Stimulated activated CD4-positive, alpha-beta T cell treated with anti-CD3 and anti-CD28 coated beads, TNF-alpha, amount 100 ng/mL, for 24 hours (primary cell): ENCODE results near the gene DEAF1.
A peak's percentile ranks its signal among the peaks of the same experiment; 100 is the strongest.
"Not testable (repeated sequence)": the region's sequence is repeated elsewhere in the genome, so short reads cannot be mapped to it uniquely, and the experiment has no call there.

Experiments used
- DNase-seq, 3 experiments: peaks; one replicate each; pipeline ENCODE4 v3.0.0-alpha.2; 2020; ENCODE audit warnings: low read depth in 3 of 3

The DEAF1 gene

GRCh38 chr11:694563-695287, at the start of gene DEAF1:
Gene DEAF1 (minus strand): TSS chr11:695222. CDS start chr11:695047, 175 bp downstream.
- DNase-seq, result peak; percentile 99

DNA sequence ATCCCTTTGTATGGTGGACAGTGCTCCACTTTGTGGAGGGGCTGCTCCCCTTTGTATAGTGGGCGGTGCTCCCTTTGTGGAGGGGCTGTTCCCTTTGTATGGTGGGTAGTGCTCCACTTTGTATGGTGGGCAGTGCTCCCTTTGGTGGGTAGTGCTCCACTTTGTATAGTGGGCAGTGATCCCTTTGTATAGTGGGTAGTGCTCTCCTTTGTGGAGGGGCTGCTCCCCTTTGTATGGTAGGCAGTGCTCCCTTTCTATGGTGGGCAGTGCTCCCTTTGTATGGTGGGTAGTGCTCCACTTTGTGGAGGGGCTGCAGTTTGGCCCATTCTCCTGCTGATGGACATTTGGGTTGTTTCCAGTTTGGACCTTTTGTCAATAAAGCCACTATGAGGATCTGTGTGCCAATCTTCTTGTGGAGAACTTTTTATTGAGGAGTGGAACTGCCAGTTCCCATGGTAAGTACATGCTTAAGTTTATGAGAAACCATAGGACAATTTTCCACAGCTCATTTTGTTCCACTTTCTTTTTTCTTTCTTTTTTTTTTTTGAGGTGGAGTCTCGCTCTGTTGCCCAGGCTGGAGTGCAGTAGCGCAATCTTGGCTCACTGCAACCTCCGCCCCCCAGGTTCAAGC, 47.7 kb upstream of the DEAF1 start:
- DNase-seq, result no peak

GRCh38 chr11:742156-742546, 47.1 kb upstream of the DEAF1 start:
- DNase-seq, result no peak

- not testable (repeated sequence) for DNase-seq
Observed at GRCh38 chr11:737899-738298, 42.9 kb upstream of the DEAF1 start.

DNA sequence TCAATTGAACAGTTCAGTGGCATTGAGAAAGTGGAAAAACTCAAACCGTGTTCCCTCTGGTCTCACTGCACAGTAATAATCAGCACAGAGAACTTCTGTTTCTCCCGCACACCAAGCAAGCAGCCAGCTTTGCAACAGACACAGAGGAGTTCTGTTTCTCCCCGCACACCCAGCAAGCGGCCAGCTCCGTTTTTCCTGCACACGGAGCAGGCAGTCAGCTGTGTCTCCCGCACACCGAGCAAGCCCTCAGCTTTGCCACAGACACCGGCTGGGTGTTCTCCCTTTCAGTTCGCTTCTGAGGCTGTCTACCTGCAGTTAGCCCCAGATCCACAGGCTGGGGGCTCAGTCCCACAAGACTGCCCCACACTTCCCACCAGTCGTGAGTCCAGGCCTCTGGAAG, 42.3 kb upstream of the DEAF1 start:
- DNase-seq, result no peak

- not testable (repeated sequence) for DNase-seq
Observed at GRCh38 chr11:734541-734940, 39.5 kb upstream of the DEAF1 start.

DNA sequence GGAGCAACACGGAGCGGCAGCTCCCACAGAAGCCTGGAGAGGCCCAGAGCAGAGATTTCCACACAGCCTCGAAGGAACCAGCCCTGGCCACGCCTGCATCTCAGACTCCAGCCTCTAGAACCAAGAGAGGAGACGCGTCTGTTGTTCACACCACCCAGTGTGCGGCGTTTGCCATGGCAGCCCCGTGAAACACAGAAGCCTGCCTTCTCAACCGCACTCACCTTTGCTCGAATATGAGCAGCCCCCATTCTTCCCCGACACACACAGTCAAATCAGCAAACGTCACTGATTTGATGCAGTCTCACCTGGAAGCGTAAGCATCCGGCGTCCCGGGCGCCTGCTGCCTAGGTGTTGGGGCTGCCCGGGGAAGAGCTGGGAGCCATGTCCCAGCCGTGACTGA, 38.0 kb upstream of the DEAF1 start:
- DNase-seq, result no peak

- no peak for DNase-seq
Observed at GRCh38 chr11:729492-730074, 34.6 kb upstream of the DEAF1 start.

GRCh38 chr11:728901-729491, 34.0 kb upstream of the DEAF1 start:
- DNase-seq, result no peak

DNA sequence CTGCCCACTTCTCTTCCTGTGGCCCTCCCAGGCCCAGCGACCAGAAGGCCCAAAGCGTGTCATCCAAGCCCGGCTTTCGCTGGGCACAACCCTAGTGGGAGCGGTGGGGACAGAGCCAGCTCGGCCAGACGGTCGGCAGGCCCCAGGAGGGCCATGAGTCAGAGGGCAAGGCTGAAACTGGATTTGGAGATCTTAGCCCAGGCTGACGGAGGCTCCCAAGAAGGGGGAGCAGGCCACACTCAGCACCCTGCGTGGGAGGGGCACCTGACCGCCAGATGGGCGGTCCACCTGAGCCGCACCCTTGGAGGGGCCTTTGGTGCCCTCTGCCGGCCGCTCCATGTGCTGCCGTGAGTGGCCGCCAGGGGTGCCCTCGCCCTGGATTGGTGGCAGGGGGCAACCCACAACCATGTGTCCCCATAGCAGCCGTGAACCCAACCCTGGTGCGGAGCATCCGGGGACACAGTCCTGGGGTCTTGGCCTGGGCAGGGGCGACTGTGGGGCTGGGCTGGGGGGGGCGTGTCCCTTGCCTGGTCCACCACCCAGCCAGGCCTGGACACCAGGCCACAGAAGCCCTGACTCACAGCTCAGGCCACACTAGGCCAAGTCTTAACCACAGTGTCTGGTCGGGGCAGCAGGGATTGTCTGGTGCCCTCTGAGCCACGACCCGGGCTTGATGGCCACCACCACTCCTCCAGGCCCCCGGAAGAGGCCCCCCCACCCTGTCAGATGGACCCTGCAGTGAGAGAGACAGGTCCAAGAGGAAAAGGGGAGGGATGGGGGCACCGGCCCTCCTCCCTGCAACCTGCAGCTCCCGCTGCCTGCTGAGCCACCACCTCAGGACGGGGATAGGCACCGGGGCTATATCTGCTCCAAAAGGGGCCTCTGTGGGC, 33.1 kb upstream of the DEAF1 start:
- peak; percentile 58 to 80 (median 62) for DNase-seq

DNA sequence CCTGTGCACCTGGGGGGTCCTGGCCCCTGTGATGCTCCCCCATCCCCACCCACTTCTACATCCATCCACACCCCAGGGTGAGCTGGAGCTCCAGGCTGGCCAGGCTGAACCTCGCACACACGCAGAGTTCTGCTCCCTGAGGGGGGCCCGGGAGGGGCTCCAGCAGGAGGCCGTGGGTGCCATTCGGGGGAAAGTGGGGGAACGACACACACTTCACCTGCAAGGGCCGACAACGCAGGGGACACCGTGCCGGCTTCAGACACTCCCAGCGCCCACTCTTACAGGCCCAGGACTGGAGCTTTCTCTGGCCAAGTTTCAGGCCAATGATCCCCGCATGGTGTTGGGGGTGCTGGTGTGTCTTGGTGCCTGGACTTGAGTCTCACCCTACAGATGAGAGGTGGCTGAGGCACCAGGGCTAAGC, 32.3 kb upstream of the DEAF1 start:
- no peak for DNase-seq

- peak in 1 of 3 experiments; percentile 53 for DNase-seq
Observed at GRCh38 chr11:726278-727220, 31.5 kb upstream of the DEAF1 start.

GRCh38 chr11:725624-726202, 30.7 kb upstream of the DEAF1 start:
- no peak for DNase-seq

GRCh38 chr11:724778-725386, 29.9 kb upstream of the DEAF1 start:
- no peak for DNase-seq

GRCh38 chr11:724049-724777, 29.2 kb upstream of the DEAF1 start:
- DNase-seq, result no peak

GRCh38 chr11:723120-723883, 28.3 kb upstream of the DEAF1 start:
- DNase-seq, result no peak

DNA sequence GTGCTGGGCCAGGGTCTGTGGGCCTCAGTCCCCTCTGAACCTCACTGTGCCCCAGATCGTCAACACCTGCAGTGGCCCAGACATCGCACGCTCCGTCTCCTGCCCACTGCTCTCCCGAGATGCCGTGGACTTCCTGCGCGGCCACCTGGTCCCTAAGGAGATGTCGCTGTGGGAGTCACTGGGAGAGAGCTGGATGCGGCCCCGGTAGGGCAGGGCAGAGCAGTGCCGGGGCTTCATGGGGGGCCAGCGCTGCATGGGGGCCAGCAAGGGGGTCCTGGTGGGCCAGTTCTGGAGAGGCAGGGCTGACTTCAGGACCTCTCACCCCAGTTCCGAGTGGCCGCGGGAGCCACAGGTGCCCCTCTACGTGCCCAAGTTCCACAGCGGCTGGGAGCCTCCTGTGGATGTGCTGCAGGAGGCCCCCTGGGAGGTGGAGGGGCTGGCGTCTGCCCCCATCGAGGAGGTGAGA, 27.4 kb upstream of the DEAF1 start:
- no peak for DNase-seq

DNA sequence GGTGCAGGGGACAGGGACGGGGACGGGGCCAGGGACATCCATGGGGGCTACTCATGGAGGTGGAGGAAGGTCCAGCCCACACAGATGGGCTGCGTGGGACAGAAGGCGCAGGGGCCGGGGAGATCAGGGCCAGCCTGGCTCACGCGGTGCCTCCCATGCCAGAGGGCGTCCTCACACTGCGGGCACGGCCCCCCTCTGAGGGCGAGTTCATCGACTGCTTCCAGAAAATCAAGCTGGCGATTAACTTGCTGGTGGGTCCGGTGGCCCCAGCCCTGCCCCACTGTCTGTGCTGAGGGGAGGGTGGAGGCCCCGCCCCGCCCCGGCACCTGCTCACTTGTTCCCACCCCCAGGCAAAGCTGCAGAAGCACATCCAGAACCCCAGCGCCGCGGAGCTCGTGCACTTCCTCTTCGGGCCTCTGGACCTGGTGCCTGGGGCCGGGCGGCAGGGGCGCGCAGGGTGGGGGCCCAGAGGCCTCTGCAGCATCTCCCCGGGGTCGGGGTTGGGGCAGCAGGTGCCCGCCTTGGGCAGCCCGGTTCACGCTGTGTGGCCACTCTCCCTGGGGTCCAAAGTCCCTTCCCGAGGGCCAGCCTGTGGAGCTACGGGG, 26.8 kb upstream of the DEAF1 start:
- DNase-seq, result peak in 1 of 3 experiments; percentile 46
